HepG2 (cell line): ENCODE data around the gene MBLAC2. TPM values are rescaled to one million over a fixed set of nuclear protein-coding genes. Genes with fewer than 3 reads are reported as not detected.

Experiments
- EED ChIP-seq: sonication (generic); formaldehyde crosslinking; IDR thresholded peaks from 2 replicates; pipeline ENCODE4 v1.5.0; 2020; ENCODE audit warnings: mild to moderate bottlenecking, missing genetic modification reagents
- HOXA5 ChIP-seq: sonication (generic); formaldehyde crosslinking; IDR thresholded peaks from 2 replicates; pipeline ENCODE4 v1.4.0; 2020; ENCODE audit warnings: missing genetic modification reagents
- MAFK ChIP-seq, 2 experiments: IDR thresholded peaks in 1 of 2; conservative IDR thresholded peaks in 1 of 2; 2 replicates each; pipeline ENCODE4 v1.6.1; 2011; ENCODE audit warnings: improper control_type of control experiment in 2 of 2, low read length in 2 of 2
- NR1H2 ChIP-seq: sonication (generic); formaldehyde crosslinking; IDR thresholded peaks from 2 replicates; pipeline ENCODE4 v1.8.1; 2022; ENCODE audit warnings: low read depth, missing genetic modification reagents, borderline replicate concordance
- NR2F6 ChIP-seq, 2 experiments: IDR thresholded peaks; 2 replicates each; pipeline ENCODE4 v1.6.1; 2016; ENCODE audit warnings: antibody characterized with exemption in 1 of 2, mild to moderate bottlenecking in 1 of 2
- SOX5 ChIP-seq: IDR thresholded peaks from 2 replicates; pipeline ENCODE4 v1.6.1; 2016; ENCODE audit warnings: borderline replicate concordance
- SYNCRIP ChIP-seq: fragments of 200-400 bp; formaldehyde crosslinking; IDR thresholded peaks from 2 replicates; pipeline ENCODE4 v1.6.1; 2018; ENCODE audit warnings: mild to moderate bottlenecking, low read depth, low read length; ENCODE audit not compliant: insufficient read depth
- TOPORS ChIP-seq: sonication (generic); formaldehyde crosslinking; IDR thresholded peaks from 2 replicates; pipeline ENCODE4 v1.8.0; 2023; ENCODE audit warnings: mild to moderate bottlenecking, missing genetic modification reagents
- ZBTB38 ChIP-seq: sonication (generic); formaldehyde crosslinking; IDR thresholded peaks from 2 replicates; pipeline ENCODE4 v1.5.1; 2020; ENCODE audit warnings: mild to moderate bottlenecking, missing genetic modification reagents
- ZBTB8A ChIP-seq: sonication (generic); formaldehyde crosslinking; IDR thresholded peaks from 2 replicates; pipeline ENCODE4 v1.4.0; 2020; ENCODE audit warnings: mild to moderate bottlenecking, low read depth, missing genetic modification reagents, borderline replicate concordance
- ZFP36L1 ChIP-seq: sonication (generic); formaldehyde crosslinking; IDR thresholded peaks from 2 replicates; pipeline ENCODE4 v1.8.0; 2022; ENCODE audit warnings: mild to moderate bottlenecking, missing genetic modification reagents, moderate library complexity
- ZNF383 ChIP-seq: sonication (generic); formaldehyde crosslinking; IDR thresholded peaks from 2 replicates; pipeline ENCODE4 v1.4.0; 2020; ENCODE audit warnings: missing genetic modification reagents, mild to moderate bottlenecking, borderline replicate concordance
- ZNF451 ChIP-seq: sonication (generic); formaldehyde crosslinking; IDR thresholded peaks from 2 replicates; pipeline ENCODE4 v1.5.0; 2020; ENCODE audit warnings: mild to moderate bottlenecking, missing genetic modification reagents
- ZNF546 ChIP-seq: sonication (generic); formaldehyde crosslinking; conservative IDR thresholded peaks from 2 replicates; pipeline ENCODE4 v1.8.1; 2023; ENCODE audit warnings: mild to moderate bottlenecking, missing genetic modification reagents
- ZNF615 ChIP-seq: sonication (generic); formaldehyde crosslinking; IDR thresholded peaks from 2 replicates; pipeline ENCODE4 v1.5.0; 2020; ENCODE audit warnings: mild to moderate bottlenecking, missing genetic modification reagents, borderline replicate concordance
- ZNF674 ChIP-seq: sonication (generic); formaldehyde crosslinking; IDR thresholded peaks from 2 replicates; pipeline ENCODE4 v1.5.0; 2020; ENCODE audit warnings: low read depth, mild to moderate bottlenecking, missing genetic modification reagents
- ZNF781 ChIP-seq: sonication (generic); formaldehyde crosslinking; IDR thresholded peaks from 2 replicates; pipeline ENCODE4 v1.5.1; 2020; ENCODE audit warnings: borderline replicate concordance, mild to moderate bottlenecking, missing genetic modification reagents; ENCODE audit errors: not compliant biosample characterization
- ZNF839 ChIP-seq: sonication (generic); formaldehyde crosslinking; IDR thresholded peaks from 2 replicates; pipeline ENCODE4 v1.4.0; 2020; ENCODE audit warnings: missing genetic modification reagents, mild to moderate bottlenecking, borderline replicate concordance
- polyA plus RNA-seq, 8 experiments: library from polyadenylated mRNA; depleted of rRNA in 3 of 8; stranded (reverse) in 7 of 8; unstranded in 1 of 8; fragments of >200 nt; fragmentation: Illumina TruSeq in 4 of 8; extraction: Trizol in 4 of 8; gene quantifications; 2 replicates each; pipeline versions ENCODE4 v1.2.1 to v1.2.3, GENCODE V29; 2011 to 2016; ENCODE audit warnings: low read depth in 4 of 8, missing spikeins in 1 of 8, mixed read lengths in 1 of 8; ENCODE audit not compliant: insufficient read depth in 1 of 8
- total RNA-seq, 5 experiments: library from RNA; depleted of rRNA; stranded (reverse); fragments of >200 nt; fragmentation: Illumina TruSeq; extraction: Trizol; gene quantifications; 2 replicates each; pipeline ENCODE4 v1.2.3, GENCODE V29; 2016; ENCODE audit warnings: low read depth in 1 of 5
- TF ChIP-seq, protein P1 (sequence below): sonication (generic); formaldehyde crosslinking; IDR thresholded peaks from 2 replicates; pipeline ENCODE4 v1.4.0; 2020; ENCODE audit warnings: low read depth, mild to moderate bottlenecking, missing genetic modification reagents
- TF ChIP-seq, protein P2 (sequence below): IDR thresholded peaks from 2 replicates; pipeline ENCODE4 v1.6.1; 2016
- TF ChIP-seq, protein P3 (sequence below): sonication (generic); formaldehyde crosslinking; IDR thresholded peaks from 2 replicates; pipeline ENCODE4 v1.4.0; 2020; ENCODE audit warnings: missing genetic modification reagents, borderline replicate concordance

Gene MBLAC2
- total and polyA plus RNA-seq, 2 of the 13 experiments (the other 11 are each of a cell fraction or from before 2014, with no cell fraction given), result 2.9 to 4.1 TPM

DNA sequence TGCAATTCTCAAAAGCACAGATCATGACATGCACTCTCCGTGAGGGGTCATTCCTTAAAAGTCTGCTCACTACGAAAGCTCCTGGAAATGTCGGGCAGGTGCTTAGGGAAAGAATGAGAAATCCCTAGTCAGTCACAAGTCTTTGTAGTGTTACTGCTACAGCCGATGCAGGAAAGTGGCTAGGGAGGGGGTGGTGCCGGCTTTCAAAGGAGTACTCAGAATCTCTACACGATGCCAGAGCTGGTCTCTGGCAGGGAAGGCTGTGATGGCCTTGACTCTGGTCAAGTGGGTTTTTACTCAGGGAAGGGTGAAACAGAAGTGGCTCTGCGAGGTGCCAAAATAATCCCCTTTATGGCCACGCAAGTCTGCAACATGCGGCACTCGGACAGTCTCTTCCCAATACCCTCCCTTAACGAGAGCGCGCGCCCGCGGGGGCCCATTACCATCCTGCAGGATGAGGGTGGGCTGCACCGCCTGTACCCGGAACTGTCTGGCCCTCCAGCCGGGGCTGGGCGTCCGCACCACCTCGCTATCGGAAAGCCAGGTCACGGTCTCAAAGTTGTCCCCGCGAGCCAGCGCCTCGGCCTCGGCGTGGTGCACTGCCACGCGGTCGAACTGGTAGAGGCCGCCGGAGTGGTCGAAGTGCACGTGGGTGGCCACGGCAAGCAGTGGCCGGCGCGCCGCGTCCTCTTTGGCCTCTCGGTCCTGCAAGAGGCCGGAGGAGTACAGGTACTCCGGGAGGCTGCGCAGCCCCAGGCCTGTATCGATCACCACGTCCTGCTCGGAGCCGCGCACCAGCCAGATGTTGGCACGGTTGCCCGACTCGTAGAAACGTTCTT is 956 bp downstream of the MBLAC2 start (continued):
- TF ChIP-seq, protein P1, sequence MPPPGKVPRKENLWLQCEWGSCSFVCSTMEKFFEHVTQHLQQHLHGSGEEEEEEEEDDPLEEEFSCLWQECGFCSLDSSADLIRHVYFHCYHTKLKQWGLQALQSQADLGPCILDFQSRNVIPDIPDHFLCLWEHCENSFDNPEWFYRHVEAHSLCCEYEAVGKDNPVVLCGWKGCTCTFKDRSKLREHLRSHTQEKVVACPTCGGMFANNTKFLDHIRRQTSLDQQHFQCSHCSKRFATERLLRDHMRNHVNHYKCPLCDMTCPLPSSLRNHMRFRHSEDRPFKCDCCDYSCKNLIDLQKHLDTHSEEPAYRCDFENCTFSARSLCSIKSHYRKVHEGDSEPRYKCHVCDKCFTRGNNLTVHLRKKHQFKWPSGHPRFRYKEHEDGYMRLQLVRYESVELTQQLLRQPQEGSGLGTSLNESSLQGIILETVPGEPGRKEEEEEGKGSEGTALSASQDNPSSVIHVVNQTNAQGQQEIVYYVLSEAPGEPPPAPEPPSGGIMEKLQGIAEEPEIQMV, result no peak
- no peak for TF ChIP-seq ZFP36L1 (CRISPR knock-in tag)
- TF ChIP-seq EED (CRISPR knock-in tag), result peak; percentile 18; the same call in 1 of the 2 replicates
- no peak for TF ChIP-seq NR2F6 (IDR thresholded peaks at IDR 0.05)
- TF ChIP-seq NR2F6 (CRISPR knock-in tag; IDR thresholded peaks at IDR 0.05), result no peak
- no peak for TF ChIP-seq ZNF383 (CRISPR knock-in tag)
- TF ChIP-seq, protein P2, sequence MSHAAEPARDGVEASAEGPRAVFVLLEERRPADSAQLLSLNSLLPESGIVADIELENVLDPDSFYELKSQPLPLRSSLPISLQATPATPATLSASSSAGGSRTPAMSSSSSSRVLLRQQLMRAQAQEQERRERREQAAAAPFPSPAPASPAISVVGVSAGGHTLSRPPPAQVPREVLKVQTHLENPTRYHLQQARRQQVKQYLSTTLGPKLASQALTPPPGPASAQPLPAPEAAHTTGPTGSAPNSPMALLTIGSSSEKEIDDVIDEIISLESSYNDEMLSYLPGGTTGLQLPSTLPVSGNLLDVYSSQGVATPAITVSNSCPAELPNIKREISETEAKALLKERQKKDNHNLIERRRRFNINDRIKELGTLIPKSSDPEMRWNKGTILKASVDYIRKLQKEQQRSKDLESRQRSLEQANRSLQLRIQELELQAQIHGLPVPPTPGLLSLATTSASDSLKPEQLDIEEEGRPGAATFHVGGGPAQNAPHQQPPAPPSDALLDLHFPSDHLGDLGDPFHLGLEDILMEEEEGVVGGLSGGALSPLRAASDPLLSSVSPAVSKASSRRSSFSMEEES (CRISPR knock-in tag), result no peak; the same call in 1 of the 2 replicates
- TF ChIP-seq TOPORS, result no peak
- TF ChIP-seq ZNF674 (CRISPR knock-in tag), result peak; percentile 24; the same call in 1 of the 2 replicates
- TF ChIP-seq ZNF781 (CRISPR knock-in tag), result peak; percentile 61
- no peak for TF ChIP-seq SYNCRIP
- peak; percentile 32; the same call in 1 of the 2 replicates for TF ChIP-seq HOXA5
- TF ChIP-seq ZBTB38 (CRISPR knock-in tag), result no peak
- no peak for TF ChIP-seq MAFK (conservative IDR thresholded peaks at IDR 0.05 in 1 of 2, IDR thresholded peaks at IDR 0.05 in 1 of 2; ENCODE audit: low read length in 2 of 2)
- TF ChIP-seq ZNF615 (CRISPR knock-in tag), result 0 out of 2 replicates have a peak, but pooled peaks have one; percentile 82
- TF ChIP-seq ZNF451, result peak; percentile 60; the same call in 1 of the 2 replicates
- no peak for TF ChIP-seq ZNF839
- TF ChIP-seq, protein P3, sequence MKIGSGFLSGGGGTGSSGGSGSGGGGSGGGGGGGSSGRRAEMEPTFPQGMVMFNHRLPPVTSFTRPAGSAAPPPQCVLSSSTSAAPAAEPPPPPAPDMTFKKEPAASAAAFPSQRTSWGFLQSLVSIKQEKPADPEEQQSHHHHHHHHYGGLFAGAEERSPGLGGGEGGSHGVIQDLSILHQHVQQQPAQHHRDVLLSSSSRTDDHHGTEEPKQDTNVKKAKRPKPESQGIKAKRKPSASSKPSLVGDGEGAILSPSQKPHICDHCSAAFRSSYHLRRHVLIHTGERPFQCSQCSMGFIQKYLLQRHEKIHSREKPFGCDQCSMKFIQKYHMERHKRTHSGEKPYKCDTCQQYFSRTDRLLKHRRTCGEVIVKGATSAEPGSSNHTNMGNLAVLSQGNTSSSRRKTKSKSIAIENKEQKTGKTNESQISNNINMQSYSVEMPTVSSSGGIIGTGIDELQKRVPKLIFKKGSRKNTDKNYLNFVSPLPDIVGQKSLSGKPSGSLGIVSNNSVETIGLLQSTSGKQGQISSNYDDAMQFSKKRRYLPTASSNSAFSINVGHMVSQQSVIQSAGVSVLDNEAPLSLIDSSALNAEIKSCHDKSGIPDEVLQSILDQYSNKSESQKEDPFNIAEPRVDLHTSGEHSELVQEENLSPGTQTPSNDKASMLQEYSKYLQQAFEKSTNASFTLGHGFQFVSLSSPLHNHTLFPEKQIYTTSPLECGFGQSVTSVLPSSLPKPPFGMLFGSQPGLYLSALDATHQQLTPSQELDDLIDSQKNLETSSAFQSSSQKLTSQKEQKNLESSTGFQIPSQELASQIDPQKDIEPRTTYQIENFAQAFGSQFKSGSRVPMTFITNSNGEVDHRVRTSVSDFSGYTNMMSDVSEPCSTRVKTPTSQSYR (CRISPR knock-in tag), result no peak
- no peak; the same call in none of the 2 replicates for TF ChIP-seq ZNF546 (CRISPR knock-in tag)
- no peak for TF ChIP-seq SOX5 (CRISPR knock-in tag)
- TF ChIP-seq NR1H2, result peak; percentile 24; the same call in 1 of the 2 replicates
- TF ChIP-seq ZBTB8A (CRISPR knock-in tag), result no peak
